GM21360 (cell line): ENCODE measurements around the gene SNRPD2.
A peak's percentile ranks its signal among the peaks of the same experiment; 100 is the strongest.
"Not testable (repeated sequence)": the region's sequence is repeated elsewhere in the genome, so short reads cannot be mapped to it uniquely, and the experiment has no call there.

Experiments used
- ATAC-seq: cut with Tn5 transposase; IDR thresholded peaks from one replicate; pipeline ENCODE4 v1.9.1; 2021; ENCODE audit warnings: mild to moderate bottlenecking, moderate library complexity; ENCODE audit not compliant: unreplicated experiment

Gene SNRPD2

GRCh38 chr19:45705710-45706415 is 14.1 kb upstream of the SNRPD2 start:
- no peak for ATAC-seq

DNA sequence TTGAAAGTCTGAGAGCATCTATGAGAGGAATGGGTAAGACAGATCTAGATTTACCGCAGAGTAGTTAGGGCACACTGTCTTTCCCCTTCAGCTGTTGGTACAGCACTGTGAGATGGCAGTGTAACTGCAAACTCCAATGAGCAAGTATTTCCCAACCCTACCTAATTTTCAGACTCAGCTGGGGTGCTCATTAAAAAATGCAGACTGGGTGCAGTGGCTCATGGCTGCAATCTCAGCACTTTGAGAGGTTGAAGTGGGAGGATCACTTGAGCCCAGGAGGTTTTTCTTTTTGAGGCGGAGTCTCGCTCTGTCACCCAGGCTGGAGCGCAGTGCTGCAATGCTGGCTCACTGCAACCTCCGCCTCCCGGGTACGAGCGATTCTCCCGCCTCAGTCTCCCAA is 13.4 kb upstream of the SNRPD2 start:
- ATAC-seq = no peak

GRCh38 chr19:45701676-45702075 is 9.9 kb upstream of the SNRPD2 start:
- ATAC-seq = no peak

GRCh38 chr19:45693106-45693788 is 1.5 kb upstream of the SNRPD2 start:
- no peak for ATAC-seq

GRCh38 chr19:45692187-45693105 is 693 bp upstream of the SNRPD2 start, which contains the start of gene QPCTL:
QPCTL (plus strand) TSS chr19:45692666; CDS start chr19:45692704, 38 bp downstream.
- ATAC-seq = peak; percentile 75

DNA sequence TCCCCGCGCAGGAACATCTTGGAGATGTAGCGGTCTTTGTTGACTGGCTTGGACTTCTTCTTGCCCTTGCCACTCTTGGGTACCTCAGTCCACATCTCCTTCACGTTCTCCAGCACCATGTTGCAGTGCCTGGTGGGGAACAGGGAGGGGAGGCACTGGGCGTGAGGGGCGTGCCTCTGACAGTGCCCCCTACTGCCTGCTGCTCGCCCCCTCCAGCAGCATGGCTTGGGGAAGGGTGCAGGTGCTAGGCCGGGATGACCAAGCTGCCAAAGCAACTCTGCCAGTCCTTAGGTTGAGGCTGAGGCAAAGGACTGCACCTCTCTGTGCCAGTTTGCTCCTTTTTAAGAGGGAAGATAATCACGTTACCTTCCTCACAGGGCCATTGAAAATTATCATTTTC is 4.2 kb downstream of the SNRPD2 start:
- ATAC-seq = no peak

DNA sequence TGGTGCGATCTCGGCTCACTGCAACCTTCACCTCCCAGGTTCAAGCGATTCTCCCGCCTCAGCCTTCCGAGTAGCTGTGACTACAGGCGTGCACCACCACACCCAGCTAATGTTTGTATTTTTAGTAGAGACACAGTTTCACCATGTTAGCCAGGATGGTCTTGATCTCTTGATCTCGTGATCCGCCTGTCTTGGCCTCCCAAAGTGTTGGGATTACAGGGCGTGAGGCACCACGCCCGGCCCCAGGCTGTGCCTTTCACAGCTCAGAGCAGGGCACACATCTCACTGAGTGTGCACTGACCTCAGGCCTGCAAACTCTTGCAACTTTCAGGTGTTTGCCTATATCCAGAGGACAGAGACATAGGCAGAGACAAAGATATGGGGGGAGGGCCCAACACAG is 6.7 kb downstream of the SNRPD2 start:
- not testable (repeated sequence) for ATAC-seq

DNA sequence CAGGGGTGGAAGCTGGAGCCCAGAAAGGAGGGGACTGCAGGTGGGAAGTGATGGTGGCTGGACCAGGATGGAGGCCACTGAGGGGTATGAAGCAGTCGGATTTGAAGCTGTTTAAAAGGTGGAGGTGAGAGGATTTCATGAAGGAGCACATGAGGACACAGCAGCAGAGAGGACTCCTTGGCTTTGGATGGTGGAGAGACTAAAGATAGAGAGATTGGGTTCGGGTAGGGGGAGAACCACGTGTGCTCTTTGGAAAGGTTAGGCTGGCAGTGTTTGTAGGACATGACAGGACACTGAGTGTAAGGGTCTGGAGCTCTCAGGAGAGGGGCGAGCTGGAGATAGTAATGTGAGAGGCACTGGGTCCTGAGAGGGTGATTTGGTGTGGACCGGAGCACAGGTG is 8.8 kb downstream of the SNRPD2 start:
- no peak for ATAC-seq

- ATAC-seq = no peak
Measured at GRCh38 chr19:45682117-45682516, 9.6 kb downstream of the SNRPD2 start.

DNA sequence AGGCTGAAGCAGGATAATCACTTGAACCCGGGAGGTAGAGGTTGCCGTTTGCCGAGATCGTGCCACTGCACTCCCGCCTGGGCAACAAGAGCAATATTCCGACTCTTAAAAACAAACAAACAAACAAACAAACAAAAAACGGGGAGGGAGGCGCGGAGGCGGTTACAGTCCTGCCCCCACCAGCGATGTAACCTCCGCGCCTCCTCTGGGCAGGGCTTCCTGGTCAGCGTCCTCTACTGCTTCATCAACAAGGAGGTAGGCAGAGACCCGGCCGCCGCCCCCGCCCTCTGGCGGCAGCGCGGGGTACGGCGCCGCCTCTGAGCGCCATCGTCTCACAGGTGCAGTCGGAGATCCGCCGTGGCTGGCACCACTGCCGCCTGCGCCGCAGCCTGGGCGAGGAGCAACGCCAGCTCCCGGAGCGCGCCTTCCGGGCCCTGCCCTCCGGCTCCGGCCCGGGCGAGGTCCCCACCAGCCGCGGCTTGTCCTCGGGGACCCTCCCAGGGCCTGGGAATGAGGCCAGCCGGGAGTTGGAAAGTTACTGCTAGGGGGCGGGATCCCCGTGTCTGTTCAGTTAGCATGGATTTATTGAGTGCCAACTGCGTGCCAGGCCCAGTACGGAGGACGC is 10.2 kb downstream of the SNRPD2 start:
- ATAC-seq = no peak

DNA sequence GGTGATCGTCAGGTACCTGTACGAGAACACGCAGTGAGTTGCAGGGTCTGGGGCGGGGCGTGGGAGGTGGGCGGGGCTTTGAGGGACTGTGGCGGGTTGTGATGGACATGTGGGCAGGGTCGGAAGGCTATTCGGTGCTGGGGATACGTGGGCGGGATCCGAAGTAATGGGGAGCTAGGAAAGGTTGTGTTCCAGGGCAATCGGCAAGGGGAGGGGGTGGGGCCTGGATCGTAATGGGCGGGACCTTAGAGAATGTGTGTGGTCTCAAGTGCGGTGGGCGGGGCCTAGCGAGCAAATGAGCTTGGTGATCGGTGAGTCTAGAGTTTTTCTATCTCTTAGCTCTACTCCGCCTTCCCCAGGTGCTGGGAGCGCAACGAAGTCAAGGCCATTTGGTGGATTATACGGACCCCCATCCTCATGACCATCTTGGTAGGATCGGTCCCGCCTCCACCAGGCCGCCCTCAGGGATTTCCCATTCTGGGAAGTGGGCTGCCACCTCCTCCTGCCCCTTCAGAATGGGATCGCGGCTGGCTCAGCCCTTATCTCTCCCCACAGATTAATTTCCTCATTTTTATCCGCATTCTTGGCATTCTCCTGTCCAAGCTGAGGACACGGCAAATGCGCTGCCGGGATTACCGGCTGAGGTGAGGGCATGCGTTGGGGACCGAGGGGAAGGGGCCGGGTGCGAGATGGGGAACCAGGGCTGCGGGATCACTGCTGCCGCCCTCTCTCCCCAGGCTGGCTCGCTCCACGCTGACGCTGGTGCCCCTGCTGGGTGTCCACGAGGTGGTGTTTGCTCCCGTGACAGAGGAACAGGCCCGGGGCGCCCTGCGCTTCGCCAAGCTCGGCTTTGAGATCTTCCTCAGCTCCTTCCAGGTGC is 14.2 kb downstream of the SNRPD2 start:
- ATAC-seq = no peak

GRCh38 chr19:45676851-45677263 is 14.9 kb downstream of the SNRPD2 start:
- no peak for ATAC-seq

DNA sequence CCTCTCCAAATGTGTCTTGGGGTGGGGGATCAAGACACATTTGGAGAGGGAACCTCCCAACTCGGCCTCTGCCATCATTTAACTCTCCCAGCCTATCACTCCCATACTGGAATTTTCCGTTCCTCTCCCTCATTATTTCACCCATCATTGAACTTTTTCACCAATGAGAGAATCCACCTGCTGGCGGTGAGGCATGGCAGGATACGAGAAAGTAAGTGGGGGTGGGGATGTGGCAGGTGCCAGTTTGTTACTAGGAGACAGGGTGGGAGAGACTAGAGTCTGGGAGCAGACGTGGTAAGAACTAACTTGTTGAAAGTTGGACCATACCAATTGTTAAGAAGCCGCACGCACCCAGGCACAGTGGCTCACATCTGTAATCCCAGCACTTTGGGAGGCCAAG is 16.8 kb downstream of the SNRPD2 start:
- ATAC-seq = no peak

DNA sequence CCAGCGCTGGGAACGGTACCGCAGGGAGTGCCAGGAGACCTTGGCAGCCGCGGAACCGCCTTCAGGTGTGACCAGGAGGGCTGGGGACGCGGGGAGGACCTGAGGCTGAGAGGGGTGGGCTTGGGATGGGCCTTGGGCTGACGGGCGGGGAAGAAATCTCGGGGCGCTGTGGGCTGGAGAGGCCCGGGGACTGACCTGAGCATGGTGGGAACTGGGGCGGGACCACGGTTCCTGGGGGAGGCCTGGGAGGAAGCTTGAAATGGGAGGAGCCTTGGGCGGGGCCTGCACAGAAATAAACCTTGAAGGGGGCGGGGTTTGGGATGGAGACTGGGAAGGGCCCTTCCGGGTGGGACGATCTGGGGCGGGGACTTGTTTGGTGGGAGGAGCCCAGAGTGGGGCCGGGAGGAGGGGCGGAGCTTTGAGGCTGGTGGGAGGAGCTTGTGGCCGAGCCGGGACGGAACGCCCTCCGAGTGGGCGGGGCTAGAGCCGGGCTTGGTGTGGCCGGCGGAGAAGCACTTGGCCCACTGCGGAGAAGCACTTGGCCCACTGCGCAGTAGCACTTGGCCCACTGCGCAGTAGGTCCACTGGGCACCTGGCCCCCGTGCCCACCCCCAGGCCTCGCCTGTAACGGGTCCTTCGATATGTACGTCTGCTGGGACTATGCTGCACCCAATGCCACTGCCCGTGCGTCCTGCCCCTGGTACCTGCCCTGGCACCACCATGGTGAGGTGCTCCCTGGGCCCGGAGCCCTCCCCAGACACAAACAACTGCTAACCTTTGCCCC is 20.9 kb downstream of the SNRPD2 start:
- ATAC-seq = peak; percentile 46

DNA sequence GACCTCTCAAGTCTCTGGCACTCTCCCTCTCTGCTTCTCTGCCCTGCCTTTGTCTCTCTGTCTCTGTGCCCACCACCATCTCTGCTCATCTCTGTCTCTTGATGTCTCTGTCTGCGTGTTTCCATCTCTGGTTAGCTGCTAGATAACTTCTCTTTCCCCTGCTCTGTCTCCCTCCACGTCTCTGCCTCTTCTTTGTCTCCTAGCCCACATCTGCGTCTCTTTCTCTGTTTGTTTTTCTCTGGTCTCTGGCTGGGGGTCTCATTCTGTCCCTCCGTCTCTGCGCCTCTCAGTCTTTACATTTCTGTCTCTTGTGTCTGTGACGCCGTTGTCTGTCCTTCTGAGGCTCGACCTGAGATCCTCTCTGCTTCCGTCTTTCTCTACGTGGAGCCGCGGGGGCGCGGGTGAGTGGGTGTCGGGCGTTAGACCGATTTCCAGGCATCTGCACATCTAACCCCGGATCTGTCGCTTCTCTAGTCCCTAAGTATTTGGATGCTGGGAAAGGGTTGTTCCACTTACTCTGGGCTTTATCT is 23.3 kb downstream of the SNRPD2 start:
- ATAC-seq = peak; percentile 4

DNA sequence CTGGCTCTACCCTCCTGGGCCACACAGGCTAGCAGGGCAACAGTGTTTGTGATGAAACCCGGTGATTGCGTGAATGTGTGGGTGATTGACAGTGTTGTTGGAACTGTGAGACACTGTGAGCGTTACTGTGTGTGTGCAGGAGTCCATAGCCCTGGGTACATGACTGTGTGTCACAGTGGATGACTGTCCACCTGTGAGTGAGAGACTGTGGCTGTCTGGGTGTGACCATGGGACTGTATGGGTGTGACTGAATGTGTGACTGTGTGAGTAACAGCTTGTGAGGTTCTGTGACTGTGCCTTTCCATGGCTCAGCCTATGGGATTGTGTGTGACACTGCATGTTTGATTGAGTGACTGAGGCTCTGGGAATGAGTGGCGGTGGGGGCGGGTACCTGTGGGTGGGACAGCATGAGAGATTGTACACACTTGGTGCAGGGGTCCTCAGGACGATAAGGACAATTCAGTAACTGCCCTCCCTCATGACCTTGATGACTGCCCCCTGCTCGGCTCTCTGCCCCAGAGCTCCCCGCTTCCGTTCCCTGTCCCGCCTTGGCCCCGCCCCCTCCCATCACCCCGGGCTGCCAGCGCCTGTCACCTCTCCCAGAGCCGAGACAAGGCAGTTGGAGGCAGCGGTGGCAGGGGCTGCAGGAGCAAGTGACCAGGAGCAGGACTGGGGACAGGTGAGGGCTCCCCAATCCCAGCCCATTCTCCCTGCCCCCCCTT is 24.0 kb downstream of the SNRPD2 start, which contains the start of gene GIPR:
Gene GIPR, plus strand, starts transcription at position 602 of the 722 bp plus-strand sequence. CDS start 1,300 bp downstream, outside the sequence.
- no peak for ATAC-seq

DNA sequence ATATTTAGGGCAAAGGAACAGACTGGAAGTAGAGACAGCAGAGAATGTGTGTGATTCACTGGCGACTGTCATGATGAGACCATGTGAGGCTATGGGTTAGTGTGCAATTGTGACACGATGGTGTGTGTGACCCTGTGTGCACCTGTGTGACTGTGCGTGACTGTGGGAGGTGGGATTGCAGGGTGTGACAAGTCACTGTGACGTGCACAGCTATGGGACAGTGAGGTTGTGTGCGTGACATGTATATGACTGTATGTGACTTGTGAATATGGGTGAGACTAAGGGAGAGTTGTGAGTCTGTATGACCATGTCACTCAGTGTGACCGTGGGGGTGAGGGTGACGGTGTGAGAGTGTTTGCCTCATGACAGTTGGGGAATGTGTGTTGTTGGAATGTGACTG is 27.2 kb downstream of the SNRPD2 start:
- ATAC-seq = no peak

- no peak for ATAC-seq
Measured at GRCh38 chr19:45663800-45664199, 28.0 kb downstream of the SNRPD2 start.
